Fibroblast of villous mesenchyme (primary cell): ENCODE data around the gene IFIH1. TPM values are rescaled to one million over a fixed set of nuclear protein-coding genes. Genes with fewer than 3 reads are reported as not detected.

ENCODE experiments used
- DNase-seq: peaks from one replicate; pipeline ENCODE4 v3.0.0-alpha.2; 2010; ENCODE audit warnings: low read depth
- H3K4me3 ChIP-seq: 2 replicates; pipeline ENCODE4 v1.5.1; 2011; ENCODE audit warnings: low read depth, mild to moderate bottlenecking, low read length
- CTCF ChIP-seq: IDR thresholded peaks from 2 replicates; pipeline ENCODE4 v1.5.1; 2012; ENCODE audit warnings: low read depth, mild to moderate bottlenecking, low read length; ENCODE audit not compliant: insufficient read depth
- total RNA-seq: library from RNA; depleted of rRNA; stranded (reverse); fragments of >200 nt; gene quantifications from 2 replicates; pipeline ENCODE4 v1.2.3, GENCODE V29; 2012

The IFIH1 gene
- total RNA-seq, 1 donor: 7.8 TPM

- DNase-seq: no peak
- no peak overlapping the region for H3K4me3 ChIP-seq
- no peak for TF ChIP-seq CTCF
Measured at GRCh38 chr2:162280654-162281053, 37.8 kb downstream of the IFIH1 start.

- no peak overlapping the region for H3K4me3 ChIP-seq
- no peak for DNase-seq
- no peak for TF ChIP-seq CTCF
Measured at GRCh38 chr2:162277381-162277780, 41.1 kb downstream of the IFIH1 start.

- no peak for TF ChIP-seq CTCF
- H3K4me3 ChIP-seq: no peak overlapping the region
- no peak for DNase-seq
Measured at GRCh38 chr2:162267996-162268395, 50.5 kb downstream of the IFIH1 start.

- H3K4me3 ChIP-seq: no peak overlapping the region
- no peak for DNase-seq
- TF ChIP-seq CTCF: no peak
Measured at GRCh38 chr2:162267496-162267895, 51.0 kb downstream of the IFIH1 start.

GRCh38 chr2:162266460-162266760, 52.1 kb downstream of the IFIH1 start:
- no peak overlapping the region for H3K4me3 ChIP-seq
- no peak for DNase-seq
- no peak for TF ChIP-seq CTCF

GRCh38 chr2:162265666-162266459, 52.6 kb downstream of the IFIH1 start:
- no peak for TF ChIP-seq CTCF
- H3K4me3 ChIP-seq: no peak overlapping the region
- DNase-seq: no peak
